Measurements from ENCODE around the gene CCP110.

Gene CCP110

GRCh38 chr16:19555186-19555937 is 31.6 kb downstream of the CCP110 start, which contains the start of gene VPS35L:
Gene VPS35L, plus strand, starts transcription at chr16:19555703. Its CDS starts 27 bp downstream, at chr16:19555730.
- DNase-seq, result peak; percentile 99

- DNase-seq, result peak; percentile 39
These were observed 32.4 kb downstream of the CCP110 start for GRCh38 chr16:19555938-19556771.

- DNase-seq, result peak; percentile 57
These were observed 35.6 kb downstream of the CCP110 start for GRCh38 chr16:19559242-19559910.

- DNase-seq, result no peak
These were observed 36.3 kb downstream of the CCP110 start for GRCh38 chr16:19560078-19560477.

- DNase-seq, result no peak
These were observed 39.6 kb downstream of the CCP110 start for GRCh38 chr16:19563377-19563776.

- no peak for DNase-seq
These were observed 42.6 kb downstream of the CCP110 start for GRCh38 chr16:19566362-19566761.

- DNase-seq, result no peak
These were observed 43.8 kb downstream of the CCP110 start for GRCh38 chr16:19567560-19567959.

- no peak for DNase-seq
These were observed 50.3 kb downstream of the CCP110 start for GRCh38 chr16:19573997-19574396.

- no peak for DNase-seq
These were observed 50.9 kb downstream of the CCP110 start for GRCh38 chr16:19574615-19575014.

- no peak for DNase-seq
These were observed 54.7 kb downstream of the CCP110 start for GRCh38 chr16:19578378-19578971.

GRCh38 chr16:19582050-19582831 is 58.5 kb downstream of the CCP110 start:
- no peak for DNase-seq

GRCh38 chr16:19583665-19584300 is 60.0 kb downstream of the CCP110 start:
- DNase-seq, result peak; percentile 45

- DNase-seq, result no peak
These were observed 64.9 kb downstream of the CCP110 start for GRCh38 chr16:19588661-19589060.

- no peak for DNase-seq
These were observed 65.4 kb downstream of the CCP110 start for GRCh38 chr16:19589106-19589505.

- no peak for DNase-seq
These were observed 66.1 kb downstream of the CCP110 start for GRCh38 chr16:19589771-19590302.

GRCh38 chr16:19595043-19595767 is 71.5 kb downstream of the CCP110 start:
- no peak for DNase-seq

GRCh38 chr16:19598805-19599510 is 75.2 kb downstream of the CCP110 start:
- DNase-seq, result no peak

- DNase-seq, result no peak
These were observed 76.4 kb downstream of the CCP110 start for GRCh38 chr16:19599968-19600716.

Measured in NCI-H146 (cell line).